Measurements from ENCODE around the gene CX3CL1. TPM values are rescaled to one million over a fixed set of nuclear protein-coding genes. Genes with fewer than 3 reads are reported as not detected.

CX3CL1 gene
- total RNA-seq, 1 experiment from 2014 or later: 0.15 TPM

- ChIA-PET POLR2A (no interaction called here), RAD21 (ENCODE audit: low non-redundant PET in 1 of 2, low total read pairs in 2 of 2, uncharacterized antibody in 2 of 2, unreplicated experiment in 2 of 2) (no interaction called here), CTCF (no interaction called here)
- Histone ChIP-seq H4K20me1 (ENCODE audit: insufficient read depth) (no peaks in the 10 kb centered on the region), H3K79me2 (ENCODE audit: insufficient read depth, low read length) (no peaks in the 10 kb centered on the region), H3K4me2 (ENCODE audit: low read length) (no peak overlapping the region), H3K4me3 (replicated peaks in 1 of 2; ENCODE audit: low read depth in 1 of 2, low read length in 2 of 2) (no peak overlapping the region), H3K9ac (ENCODE audit: low read length) (no peak overlapping the region), H3K27me3 (ENCODE audit: insufficient read depth, low read length) (0 out of 2 replicates have a peak, but pooled peaks cover 3% of the 10 kb centered on the region), H3K9me3 (ENCODE audit: control insufficient read depth in 1 of 2, insufficient read depth in 1 of 2, low read depth in 1 of 2, low read length in 2 of 2) (no peaks in the 10 kb centered on the region), H2AFZ (ENCODE audit: low read depth, low read length, poor library complexity, severe bottlenecking) (no peak overlapping the region), H3K27ac (ENCODE audit: low read depth, low read length) (no peak overlapping the region), H3K9me2 (ENCODE audit: insufficient read depth) (no peaks in the 10 kb centered on the region), H3K4me1 (ENCODE audit: control insufficient read depth in 1 of 2, insufficient read depth in 2 of 2, low read length in 2 of 2) (peaks cover 0 to 17% of the 10 kb centered on the region in 2 experiments; a peak in 2 of 4 replicates), H3K36me3 (ENCODE audit: control insufficient read depth in 1 of 2, insufficient read depth in 2 of 2, low read length in 2 of 2) (no peaks in the 10 kb centered on the region)
- DNase-seq (ENCODE audit: low read depth, low spot score): no peak
- intact Hi-C loops (cut with micrococcal nuclease): no loop called here
- TF ChIP-seq TCF7L2 (IDR thresholded peaks at IDR 0.05; ENCODE audit: borderline replicate concordance, extremely low read depth, insufficient read depth, insufficient read length) (no peak), EZH2 (IDR thresholded peaks at IDR 0.05) (no peak), JUND (IDR thresholded peaks at IDR 0.05) (no peak), SIN3A (IDR thresholded peaks at IDR 0.05; ENCODE audit: low read depth) (no peak), ATF3 (IDR thresholded peaks at IDR 0.05) (no peak), REST (IDR thresholded peaks at IDR 0.05; ENCODE audit: low read depth) (no peak)
- TF ChIP-seq, protein P1, sequence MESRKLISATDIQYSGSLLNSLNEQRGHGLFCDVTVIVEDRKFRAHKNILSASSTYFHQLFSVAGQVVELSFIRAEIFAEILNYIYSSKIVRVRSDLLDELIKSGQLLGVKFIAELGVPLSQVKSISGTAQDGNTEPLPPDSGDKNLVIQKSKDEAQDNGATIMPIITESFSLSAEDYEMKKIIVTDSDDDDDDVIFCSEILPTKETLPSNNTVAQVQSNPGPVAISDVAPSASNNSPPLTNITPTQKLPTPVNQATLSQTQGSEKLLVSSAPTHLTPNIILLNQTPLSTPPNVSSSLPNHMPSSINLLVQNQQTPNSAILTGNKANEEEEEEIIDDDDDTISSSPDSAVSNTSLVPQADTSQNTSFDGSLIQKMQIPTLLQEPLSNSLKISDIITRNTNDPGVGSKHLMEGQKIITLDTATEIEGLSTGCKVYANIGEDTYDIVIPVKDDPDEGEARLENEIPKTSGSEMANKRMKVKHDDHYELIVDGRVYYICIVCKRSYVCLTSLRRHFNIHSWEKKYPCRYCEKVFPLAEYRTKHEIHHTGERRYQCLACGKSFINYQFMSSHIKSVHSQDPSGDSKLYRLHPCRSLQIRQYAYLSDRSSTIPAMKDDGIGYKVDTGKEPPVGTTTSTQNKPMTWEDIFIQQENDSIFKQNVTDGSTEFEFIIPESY (IDR thresholded peaks at IDR 0.05; ENCODE audit: extremely low read depth, insufficient replicate concordance, low read length): no peak
- BruUV-seq (replicated peaks): no TSS peak
- no peak for ATAC-seq
Observed at GRCh38 chr16:57385083-57385482, 12.8 kb downstream of the CX3CL1 start.

Data from HCT116 (cell line).